Activated CD4-positive, alpha-beta T cell treated with anti-CD3 and anti-CD28 coated beads for 36 hours (primary cell): ENCODE measurements around the gene PHF19. TPM values are rescaled to one million over a fixed set of nuclear protein-coding genes. Genes with fewer than 3 reads are reported as not detected.

Experiments used
- ATAC-seq: fragments of 200-7000 bp; cut with Tn5 transposase; one replicate; pipeline ENCODE4 v1.10.0; 2021; ENCODE audit warnings: mild to moderate bottlenecking, moderate library complexity
- CTCF ChIA-PET: fragments of 350-600 bp; sonication (Branson Sonifier 250); formaldehyde crosslinking; loops from one replicate; lab custom pipeline; 2021; ENCODE audit warnings: antibody characterized with exemption; lab: Charles Lee
- POLR2A ChIA-PET: fragments of 350-600 bp; sonication (Branson Sonifier 250); formaldehyde crosslinking; loops from one replicate; lab custom pipeline; 2021; ENCODE audit warnings: antibody characterized with exemption, inconsistent platforms; lab: Charles Lee
- DNase-seq: peaks from one replicate; pipeline ENCODE4 v3.0.0-alpha.2; 2020
- H3K27ac Mint-ChIP-seq: one replicate; pipeline ENCODE4 v1.8.0; 2021; ENCODE audit warnings: mixed read lengths
- H3K27me3 Mint-ChIP-seq: one replicate; pipeline ENCODE4 v1.8.0; 2021; ENCODE audit warnings: mixed read lengths
- H3K36me3 Mint-ChIP-seq: one replicate; pipeline ENCODE4 v1.8.0; 2021; ENCODE audit warnings: low read depth, mixed read lengths
- H3K4me1 Mint-ChIP-seq: one replicate; pipeline ENCODE4 v1.8.0; 2021; ENCODE audit warnings: mixed read lengths
- H3K4me3 Mint-ChIP-seq: one replicate; pipeline ENCODE4 v1.8.0; 2021; ENCODE audit warnings: mild to moderate bottlenecking, moderate library complexity, mixed read lengths
- H3K9me3 Mint-ChIP-seq: one replicate; pipeline ENCODE4 v1.8.0; 2021; ENCODE audit warnings: low read depth, mixed read lengths
- intact Hi-C, 2 experiments: fragments of 100-400 bp; cut with DNase I in 1 of 2; cut with micrococcal nuclease in 1 of 2; formaldehyde crosslinking; loops; one replicate each; pipeline versions ENCODE4 v1.14.2 to v1.15.1; 2022 to 2024; cut with DNase I, micrococcal nuclease
- total RNA-seq, 2 experiments: library from RNA; stranded (reverse); gene quantifications; one replicate each; pipeline ENCODE4 v1.2.3, GENCODE V29; 2021

The PHF19 gene
- total RNA-seq, 2 experiments from 2014 or later: 168 to 169 TPM

DNA sequence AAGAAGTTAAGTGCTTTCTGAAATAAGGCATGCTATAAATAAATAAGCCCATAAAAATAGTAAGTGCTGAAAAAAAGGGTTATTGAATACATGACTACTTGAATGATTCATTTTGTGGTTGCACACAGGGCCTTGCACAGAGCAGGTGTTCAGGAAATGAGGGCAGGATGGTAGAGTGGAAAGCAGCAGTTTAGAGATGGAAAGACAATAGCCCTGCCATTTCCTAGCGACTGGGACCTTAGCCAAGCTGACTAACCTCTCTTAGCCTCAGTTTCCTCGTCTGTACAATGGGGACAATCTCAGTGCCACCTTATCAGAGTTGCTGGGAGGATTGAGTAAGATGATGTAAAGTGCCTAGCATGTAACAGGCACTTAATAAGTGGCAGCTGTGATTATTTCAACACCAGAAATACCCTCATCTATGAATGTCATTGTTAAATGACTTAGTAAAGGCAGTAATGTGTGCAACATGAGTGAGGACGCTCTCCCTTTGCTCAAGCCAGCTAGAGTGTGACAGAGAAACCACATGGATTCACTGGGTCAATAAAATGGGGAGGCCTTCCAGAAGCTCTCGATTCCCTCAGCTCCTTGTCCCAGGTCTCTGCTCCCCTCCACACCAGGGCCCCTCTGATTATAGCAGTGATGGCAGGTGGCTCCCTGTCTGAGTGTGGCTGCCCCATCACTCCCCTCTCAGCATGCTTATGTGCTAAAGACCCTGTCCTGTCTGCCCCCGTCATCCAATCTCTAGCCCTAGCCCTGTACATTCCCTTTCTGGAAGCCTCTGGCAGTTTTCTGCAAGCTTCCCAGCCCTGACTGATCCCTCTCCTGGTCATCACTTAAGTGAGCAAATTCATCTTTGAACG lies 16.0 kb upstream of the PHF19 start:
- CTCF ChIA-PET: interaction anchor here (0.8 to 1.6 kb wide), 4 partner anchors 11 to 36 kb away, joined by 3 to 4 read pairs (median 4); no protein-coding TSS in a partner anchor
- ATAC-seq: peak; percentile 46
- intact Hi-C loops: loop anchor here (1.0 to 2.0 kb wide), 6 partner anchors 16 to 48 kb away; partner anchors contain the start of genes TRAF1 (in 2 of the 2) and PHF19 (in 1 of the 2)

DNA sequence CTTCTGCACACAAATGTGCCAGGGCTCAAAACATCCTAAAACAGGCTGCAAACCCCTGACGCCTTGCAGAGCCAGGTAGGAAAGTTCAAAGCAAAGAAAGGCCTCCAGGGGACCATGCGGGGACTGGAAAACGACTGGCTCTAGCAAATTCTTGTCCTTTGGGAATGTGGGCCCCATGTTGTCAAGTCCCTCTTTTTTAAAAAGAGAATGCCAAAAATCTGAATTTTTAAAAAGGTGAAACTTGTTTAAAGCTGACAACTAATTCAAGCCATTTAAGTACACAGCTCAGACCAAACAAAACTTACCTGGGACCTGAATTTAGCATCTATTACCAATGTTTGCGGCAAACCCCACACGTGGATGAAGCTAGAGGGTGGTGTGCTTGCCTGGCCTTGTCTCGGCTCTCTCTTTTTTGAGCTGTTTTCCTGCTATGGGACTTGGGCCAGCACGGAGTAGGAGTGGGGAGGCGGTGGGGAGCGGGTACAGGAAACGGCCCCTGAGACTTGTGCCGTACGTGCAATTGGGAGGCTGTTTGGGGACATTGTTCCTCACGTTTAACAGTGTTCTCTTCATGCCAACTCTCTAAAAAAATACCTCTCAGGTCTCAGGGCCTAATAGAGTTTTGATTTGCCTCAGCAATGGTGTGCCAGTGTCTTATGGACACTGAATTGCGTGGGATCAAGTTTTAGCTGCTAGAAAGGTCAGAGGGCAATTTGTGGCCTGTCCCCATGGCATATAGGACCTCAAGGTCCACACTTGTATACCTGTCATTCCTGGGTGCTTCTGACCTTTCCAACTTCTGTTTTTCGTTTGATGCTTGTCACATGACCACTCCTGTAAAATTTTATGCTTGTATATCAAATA lies 15.1 kb upstream of the PHF19 start:
- Mint-ChIP-seq H3K36me3 (peaks cover 22% of the 10 kb centered on the region), H3K4me3 (peak overlapping the region; percentile 67), H3K4me1 (peaks cover 85% of the 10 kb centered on the region), H3K27me3 (no peaks in the 10 kb centered on the region), H3K9me3 (peaks cover 2% of the 10 kb centered on the region), H3K27ac (peak overlapping the region; percentile 100)
- DNase-seq (peak; percentile 64), ATAC-seq (peak; percentile 3)
- ChIA-PET POLR2A (interaction anchor here (0.6 to 3.1 kb wide), 11 partner anchors 14 to 320 kb away, joined by 3 to 21 read pairs (median 4); partner anchors contain the start of genes CDK5RAP2, PHF19, PSMD5 and TRAF1), CTCF (interaction anchor here (0.7 to 1.6 kb wide), 7 partner anchors 11 to 168 kb away, joined by 3 to 5 read pairs (median 3); no protein-coding TSS in a partner anchor)
- intact Hi-C loops: loop anchor here (1.0 to 2.0 kb wide), 9 partner anchors 15 to 48 kb away; partner anchors contain the start of genes TRAF1 (in 2 of the 2) and PHF19 (in 1 of the 2)

More for the DNA sequence above, 16.0 kb upstream of the PHF19 start:
- DNase-seq: peak; percentile 78
- peaks cover 2% of the 10 kb centered on the region for H3K9me3 Mint-ChIP-seq
- H3K27me3 Mint-ChIP-seq: no peaks in the 10 kb centered on the region
- H3K4me3 Mint-ChIP-seq: peak overlapping the region; percentile 67
- POLR2A ChIA-PET: interaction anchor here (0.5 to 2.4 kb wide), 8 partner anchors 19 to 180 kb away, joined by 3 to 9 read pairs (median 4); partner anchors contain the start of genes PSMD5 and TRAF1
- peaks cover 89% of the 10 kb centered on the region for H3K4me1 Mint-ChIP-seq
- H3K36me3 Mint-ChIP-seq: peaks cover 22% of the 10 kb centered on the region
- peak overlapping the region; percentile 100 for H3K27ac Mint-ChIP-seq

DNA sequence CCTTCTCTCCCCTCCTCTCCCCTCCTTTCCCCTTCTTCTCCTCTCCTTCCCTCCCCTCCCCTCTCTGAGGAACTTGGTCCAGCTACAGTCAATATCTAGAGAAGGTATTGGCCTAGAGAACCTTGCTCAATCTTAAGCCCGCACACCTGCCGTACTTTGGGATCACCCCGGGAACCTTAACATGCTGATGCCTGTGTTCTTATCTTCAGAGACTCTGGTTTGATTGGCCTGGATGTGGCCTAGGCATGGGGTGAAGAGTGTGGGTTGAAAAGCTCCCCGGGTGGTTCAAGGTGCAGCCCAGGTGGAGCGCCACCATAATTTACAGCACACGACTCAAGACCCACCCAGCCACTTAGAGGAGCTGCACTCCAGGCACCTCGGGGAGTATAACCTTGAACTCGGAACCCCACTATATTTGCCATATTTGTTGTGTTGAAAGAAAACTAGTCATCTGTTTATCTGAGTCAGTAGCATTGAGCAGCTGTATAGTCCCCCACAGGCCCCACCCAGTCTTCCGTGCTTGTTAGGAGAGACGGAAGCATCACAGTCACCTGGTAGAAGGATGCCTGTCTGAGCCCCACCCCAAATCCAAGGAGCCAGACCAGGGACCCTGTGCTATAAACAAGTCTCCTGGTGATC lies 14.4 kb upstream of the PHF19 start:
- Mint-ChIP-seq H3K9me3 (peaks cover 2% of the 10 kb centered on the region), H3K36me3 (peaks cover 17% of the 10 kb centered on the region), H3K4me1 (peaks cover 83% of the 10 kb centered on the region), H3K4me3 (peak overlapping the region; percentile 67), H3K27ac (peak overlapping the region; percentile 100), H3K27me3 (no peaks in the 10 kb centered on the region)
- CTCF ChIA-PET: interaction anchor here (0.7 to 1.6 kb wide), 8 partner anchors 13 to 169 kb away, joined by 3 to 5 read pairs (median 4); partner anchors contain the start of gene PHF19
- POLR2A ChIA-PET: interaction anchor here (0.5 to 3.1 kb wide), 13 partner anchors 11 to 321 kb away, joined by 3 to 21 read pairs (median 5); partner anchors contain the start of genes CDK5RAP2, PHF19 and TRAF1
- ATAC-seq: peak; percentile 69
- DNase-seq: peak; percentile 86
- intact Hi-C loops: loop anchor here in 1 of 2 experiments (1.0 kb wide), 3 partner anchors 15 to 47 kb away; no protein-coding TSS in a partner anchor

DNA sequence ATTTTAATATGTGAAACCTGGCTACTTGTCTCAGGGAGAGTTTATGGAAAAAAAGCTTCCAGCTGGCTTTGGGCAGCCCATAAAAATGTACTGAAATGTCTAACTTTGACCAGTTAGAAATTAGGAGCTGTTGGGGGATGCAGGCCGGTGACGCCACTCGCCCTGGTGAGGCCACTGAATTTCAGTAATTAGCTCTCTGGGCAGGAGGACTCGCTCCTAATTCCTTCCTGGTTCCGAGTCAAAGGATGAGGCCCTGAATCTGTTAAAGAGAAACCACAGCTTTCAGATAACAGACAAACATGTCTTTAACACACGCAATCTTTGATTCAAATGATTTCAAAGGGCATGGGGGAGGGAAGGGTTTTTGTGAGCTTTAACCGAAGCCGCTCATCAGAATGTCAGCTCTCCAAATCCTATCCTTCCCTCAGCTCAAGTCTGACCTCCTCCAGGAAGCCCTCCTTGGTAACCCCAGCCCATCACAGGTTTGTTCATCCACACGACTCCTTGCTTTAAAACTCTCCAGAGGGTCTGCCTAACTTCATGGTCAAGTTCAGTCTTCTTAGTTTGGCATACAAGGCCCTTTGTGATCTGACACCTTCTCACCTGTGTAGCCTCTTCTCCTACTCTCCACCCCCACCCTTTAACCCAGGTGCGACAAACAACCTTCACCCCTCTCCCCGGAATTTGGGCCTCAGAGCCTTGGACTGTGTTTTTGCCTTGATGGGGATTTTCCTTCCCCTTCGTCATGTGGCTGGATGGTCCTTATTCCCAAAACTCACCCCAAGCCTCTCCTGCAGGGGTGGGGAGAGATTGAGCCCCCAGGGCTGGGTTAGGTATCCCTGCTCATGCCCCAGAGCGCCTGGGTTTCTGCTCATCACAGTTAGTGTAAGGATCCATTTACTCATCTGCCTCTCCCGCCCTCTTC lies 13.6 kb upstream of the PHF19 start:
- peaks cover 2% of the 10 kb centered on the region for H3K9me3 Mint-ChIP-seq
- ChIA-PET POLR2A (interaction anchor here (0.5 to 3.1 kb wide), 15 partner anchors 9 to 179 kb away, joined by 3 to 21 read pairs (median 5); partner anchors contain the start of genes PHF19 and TRAF1), CTCF (interaction anchor here (0.5 to 1.6 kb wide), 10 partner anchors 9 to 204 kb away, joined by 3 to 6 read pairs (median 4); partner anchors contain the start of gene PHF19)
- ATAC-seq (peak; percentile 3), DNase-seq (peak; percentile 44)
- peaks cover 17% of the 10 kb centered on the region for H3K36me3 Mint-ChIP-seq
- no peaks in the 10 kb centered on the region for H3K27me3 Mint-ChIP-seq
- H3K27ac Mint-ChIP-seq: peak overlapping the region; percentile 100
- intact Hi-C loops: loop anchor here in 1 of 2 experiments (1.0 kb wide), 3 partner anchors 14 to 46 kb away; no protein-coding TSS in a partner anchor
- peaks cover 87% of the 10 kb centered on the region for H3K4me1 Mint-ChIP-seq
- H3K4me3 Mint-ChIP-seq: peak overlapping the region; percentile 67

DNA sequence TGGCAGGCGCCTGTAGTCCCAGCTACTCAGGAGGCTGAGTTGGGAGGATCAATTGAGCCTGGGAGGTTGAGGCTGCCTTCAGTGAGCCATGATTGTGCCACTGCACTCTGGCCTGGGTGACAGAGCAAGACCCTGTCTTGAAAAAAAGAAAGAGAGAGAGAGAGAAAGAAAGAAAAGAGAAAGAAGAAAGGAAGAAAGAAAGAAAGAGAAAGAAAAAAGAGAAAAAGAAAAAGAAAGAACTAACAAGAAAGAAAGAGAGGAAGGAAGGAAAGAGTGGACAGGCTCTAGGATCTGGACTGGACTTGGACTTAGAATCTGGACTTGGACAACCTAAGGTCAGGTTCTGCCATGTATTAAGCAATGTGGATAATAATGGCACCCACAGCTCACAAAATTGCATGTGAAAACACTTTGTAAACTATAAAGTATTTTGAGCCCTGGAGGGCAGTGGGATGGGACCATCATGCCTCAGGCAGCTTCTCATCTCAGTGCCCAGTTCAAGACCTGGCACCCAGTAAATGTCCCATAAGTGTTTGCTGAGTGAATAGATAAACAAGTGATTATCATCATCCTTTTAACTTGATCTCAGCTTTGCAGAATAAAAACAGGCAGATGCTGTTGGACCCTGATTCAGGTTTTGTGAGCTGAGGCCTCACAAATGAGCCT lies 12.8 kb upstream of the PHF19 start:
- Mint-ChIP-seq H3K27ac (peak overlapping the region; percentile 100), H3K27me3 (no peaks in the 10 kb centered on the region), H3K4me3 (peak overlapping the region; percentile 67), H3K4me1 (peaks cover 79% of the 10 kb centered on the region), H3K9me3 (peaks cover 2% of the 10 kb centered on the region), H3K36me3 (peaks cover 17% of the 10 kb centered on the region)
- ChIA-PET POLR2A (interaction anchor here (0.6 to 3.1 kb wide), 10 partner anchors 9 to 178 kb away, joined by 3 to 21 read pairs (median 3); partner anchors contain the start of gene PHF19), CTCF (interaction anchor here (0.5 to 1.4 kb wide), 10 partner anchors 9 to 205 kb away, joined by 3 to 6 read pairs (median 3); partner anchors contain the start of gene PHF19)
- intact Hi-C loops: no loop called here
- no peak for ATAC-seq
- DNase-seq: no peak

DNA sequence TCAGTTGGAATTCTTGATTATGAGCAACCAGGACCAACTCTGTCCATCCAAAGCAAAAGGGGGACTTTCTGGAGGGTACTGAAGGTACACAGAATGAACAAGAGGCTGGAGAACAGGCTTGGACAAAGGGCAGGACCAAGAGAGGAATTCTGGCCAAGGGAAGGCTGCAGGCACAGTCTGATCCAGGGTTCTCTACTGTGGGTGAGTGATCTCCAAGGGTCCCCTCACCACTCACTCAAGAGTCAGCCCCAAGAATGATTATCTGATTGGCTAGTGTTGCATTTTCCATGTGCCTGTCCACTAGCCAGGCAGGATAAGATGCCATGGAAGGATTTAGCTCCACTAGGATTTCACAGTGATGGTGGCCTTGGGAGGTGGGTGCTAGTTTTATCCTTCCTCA lies 11.6 kb upstream of the PHF19 start:
- Mint-ChIP-seq H3K4me1 (peaks cover 77% of the 10 kb centered on the region), H3K9me3 (peaks cover 2% of the 10 kb centered on the region), H3K27me3 (no peaks in the 10 kb centered on the region), H3K27ac (peak overlapping the region; percentile 100), H3K36me3 (peaks cover 16% of the 10 kb centered on the region), H3K4me3 (no peak overlapping the region)
- ATAC-seq: no peak
- DNase-seq: no peak
- ChIA-PET POLR2A (interaction anchor here (0.6 to 0.7 kb wide), 2 partner anchors 9 to 33 kb away, joined by 3 to 5 read pairs; no protein-coding TSS in a partner anchor), CTCF (interaction anchor here (1.2 kb wide), 1 partner anchor 45 kb away, joined by 3 read pairs; no protein-coding TSS in a partner anchor)
- intact Hi-C loops: no loop called here

DNA sequence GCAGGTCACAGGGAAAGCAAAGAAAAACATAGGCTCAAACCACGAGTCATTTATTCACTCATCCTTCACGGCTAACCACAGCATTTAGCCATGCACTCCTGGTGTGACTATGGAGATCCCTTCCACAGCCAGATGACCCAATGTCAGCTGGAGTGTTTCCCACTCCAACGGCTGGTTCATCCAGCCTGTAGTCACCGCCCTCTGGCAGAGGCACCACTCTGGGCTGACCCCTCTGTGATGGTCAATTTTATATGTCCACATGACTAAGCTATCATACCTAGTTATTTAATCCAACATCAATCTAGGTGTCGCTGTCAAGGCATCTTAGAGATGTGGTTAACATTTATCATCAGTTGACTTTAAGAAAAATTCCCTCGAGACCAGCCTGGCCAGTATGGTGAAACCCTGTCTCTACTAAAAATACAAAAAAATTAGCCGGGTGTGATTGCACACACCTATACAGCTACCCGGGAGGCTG lies 9.5 kb upstream of the PHF19 start:
- H3K4me3 Mint-ChIP-seq: no peak overlapping the region
- H3K9me3 Mint-ChIP-seq: no peaks in the 10 kb centered on the region
- peaks cover 11% of the 10 kb centered on the region for H3K36me3 Mint-ChIP-seq
- intact Hi-C loops: no loop called here
- ATAC-seq (no peak), DNase-seq (no peak)
- ChIA-PET CTCF (interaction anchor here (1.1 to 1.6 kb wide), 2 partner anchors 11 kb away, joined by 3 to 4 read pairs; no protein-coding TSS in a partner anchor), POLR2A (interaction anchor here (2.1 kb wide), 1 partner anchor 11 kb away, joined by 7 read pairs; no protein-coding TSS in a partner anchor)
- H3K27me3 Mint-ChIP-seq: no peaks in the 10 kb centered on the region
- H3K4me1 Mint-ChIP-seq: peaks cover 73% of the 10 kb centered on the region
- H3K27ac Mint-ChIP-seq: no peak overlapping the region

DNA sequence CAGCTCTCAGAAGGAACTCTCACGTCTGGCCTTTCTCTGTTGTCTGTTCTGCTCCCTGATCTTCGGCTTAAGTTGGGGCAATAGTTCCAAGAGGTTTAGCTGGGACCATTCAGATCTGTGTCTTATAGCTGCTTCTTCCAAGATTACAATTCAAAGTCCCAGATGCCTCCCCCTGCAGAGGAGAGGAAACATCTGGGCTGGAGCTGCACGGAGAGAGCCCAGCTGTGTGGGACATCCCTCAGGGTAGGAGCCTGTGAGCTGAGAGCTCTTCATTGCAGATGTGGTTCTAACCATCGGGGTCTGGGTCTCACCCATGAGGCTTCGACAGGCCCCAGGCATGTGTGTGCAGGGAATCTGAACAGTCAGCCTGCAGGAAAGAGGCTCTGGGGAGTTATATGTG lies 9.0 kb upstream of the PHF19 start:
- no peak overlapping the region for H3K27ac Mint-ChIP-seq

More for the DNA sequence above, 9.0 kb upstream of the PHF19 start:
- ATAC-seq: no peak
- peaks cover 73% of the 10 kb centered on the region for H3K4me1 Mint-ChIP-seq
- no peak overlapping the region for H3K4me3 Mint-ChIP-seq
- ChIA-PET CTCF (interaction anchor here (0.8 to 1.6 kb wide), 2 partner anchors 11 to 31 kb away, joined by 3 to 4 read pairs; no protein-coding TSS in a partner anchor), POLR2A (interaction anchor here (0.6 to 2.1 kb wide), 2 partner anchors 11 to 46 kb away, joined by 6 to 7 read pairs; no protein-coding TSS in a partner anchor)
- no peaks in the 10 kb centered on the region for H3K9me3 Mint-ChIP-seq
- H3K36me3 Mint-ChIP-seq: peaks cover 11% of the 10 kb centered on the region
- H3K27me3 Mint-ChIP-seq: no peaks in the 10 kb centered on the region
- intact Hi-C loops: no loop called here
- no peak for DNase-seq
